ENCODE data around the gene LLGL2. TPM values are rescaled to one million over a fixed set of nuclear protein-coding genes. Genes with fewer than 3 reads are reported as not detected.
A peak's percentile ranks its signal among the peaks of the same experiment; 100 is the strongest.

LLGL2 gene
- total and polyA plus RNA-seq, 5 donors from 2014 or later, result 13.6 to 44.1 (median 17.5) TPM

- DNase-seq (no peak), ATAC-seq (ENCODE audit: low read depth in 2 of 2) (no peak)
- Mint-ChIP-seq H3K27ac (peak overlapping the region in 1 of 3 donors; percentile 71), H3K36me3 (peaks cover 7% of the 10 kb centered on the region), H3K4me3 (no peak overlapping the region), H3K27me3 (peaks cover 4% of the 10 kb centered on the region), H3K4me1 (peaks cover 0 to 7% (median 0%) of the 10 kb centered on the region in 4 donors), H3K9me3 (no peaks in the 10 kb centered on the region)
- Histone ChIP-seq H3K9me3 (ENCODE audit: control insufficient read depth in 2 of 2, low read length in 2 of 2) (no peaks in the 10 kb centered on the region), H3K27ac (ENCODE audit: insufficient read depth, low read length, poor library complexity, severe bottlenecking) (no peak overlapping the region), H3K36me3 (ENCODE audit: control insufficient read depth, insufficient read depth, low read length) (no peaks in the 10 kb centered on the region), H3K27me3 (ENCODE audit: control insufficient read depth, insufficient read depth, low read length) (no peaks in the 10 kb centered on the region), H3K4me3 (ENCODE audit: low read depth, low read length) (no peak overlapping the region), H3K4me1 (ENCODE audit: control insufficient read depth, insufficient read depth, low read length, poor library complexity, severe bottlenecking) (no peaks in the 10 kb centered on the region)
These were observed 92.2 kb downstream of the LLGL2 start for GRCh38 chr17:75617675-75618074.

DNA sequence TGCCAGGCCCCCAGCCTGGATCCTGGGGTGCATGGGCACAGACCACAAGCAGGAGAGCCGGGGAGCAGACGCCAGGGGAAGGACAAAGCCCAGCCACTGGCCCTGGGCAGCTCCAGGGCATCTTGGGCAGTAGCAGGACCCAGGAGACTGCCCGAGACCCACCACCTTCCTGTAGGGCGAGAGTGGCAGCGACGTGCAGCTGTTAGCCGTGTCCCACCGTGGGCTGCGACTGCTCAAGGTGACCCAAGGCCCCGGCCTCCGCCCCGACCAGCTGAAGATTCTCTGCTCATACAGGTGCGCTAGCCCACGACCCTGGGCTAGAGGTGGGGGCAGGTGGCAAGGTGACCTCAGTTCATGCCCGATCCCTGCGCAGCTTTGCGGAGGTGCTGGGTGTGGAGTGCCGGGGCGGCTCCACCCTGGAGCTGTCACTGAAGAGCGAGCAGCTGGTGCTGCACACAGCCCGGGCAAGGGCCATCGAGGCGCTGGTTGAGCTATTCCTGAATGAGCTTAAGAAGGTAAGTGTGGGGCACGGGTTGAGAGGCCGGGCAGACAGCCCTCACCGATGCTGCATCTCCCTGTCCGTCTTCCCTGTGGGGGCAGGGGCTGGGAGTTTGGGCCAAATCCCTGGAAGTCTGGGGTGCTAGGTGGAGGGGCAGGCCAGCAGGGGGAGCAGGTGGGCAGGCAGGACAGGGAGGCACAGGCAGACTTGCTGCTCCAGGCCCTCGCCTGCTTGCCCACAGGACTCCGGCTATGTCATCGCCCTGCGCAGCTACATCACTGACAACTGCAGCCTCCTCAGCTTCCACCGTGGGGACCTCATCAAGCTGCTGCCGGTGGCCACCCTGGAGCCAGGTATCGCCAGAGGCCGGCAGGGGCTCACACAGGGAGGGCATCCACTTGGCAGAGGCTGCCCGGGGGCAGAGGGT, 94.3 kb downstream of the LLGL2 start:
- no peaks in the 10 kb centered on the region for H3K27me3 ChIP-seq (ENCODE audit: control insufficient read depth, insufficient read depth, low read length)
- Mint-ChIP-seq H3K4me1 (peaks cover 0 to 8% (median 0%) of the 10 kb centered on the region in 4 donors), H3K27me3 (peaks cover 4% of the 10 kb centered on the region), H3K4me3 (no peak overlapping the region), H3K9me3 (no peaks in the 10 kb centered on the region), H3K27ac (no peak overlapping the region), H3K36me3 (peaks cover 8% of the 10 kb centered on the region)
- H3K36me3 ChIP-seq (ENCODE audit: control insufficient read depth, insufficient read depth, low read length), result no peaks in the 10 kb centered on the region
- no peaks in the 10 kb centered on the region for H3K9me3 ChIP-seq (ENCODE audit: control insufficient read depth in 2 of 2, low read length in 2 of 2)
- DNase-seq (peak in 1 of 3 donors; percentile 22), ATAC-seq (ENCODE audit: low read depth in 2 of 2) (no peak)
- H3K4me3 ChIP-seq (ENCODE audit: low read depth, low read length), result no peak overlapping the region
- no peaks in the 10 kb centered on the region for H3K4me1 ChIP-seq (ENCODE audit: control insufficient read depth, insufficient read depth, low read length, poor library complexity, severe bottlenecking)
- no peak overlapping the region for H3K27ac ChIP-seq (ENCODE audit: insufficient read depth, low read length, poor library complexity, severe bottlenecking)

DNA sequence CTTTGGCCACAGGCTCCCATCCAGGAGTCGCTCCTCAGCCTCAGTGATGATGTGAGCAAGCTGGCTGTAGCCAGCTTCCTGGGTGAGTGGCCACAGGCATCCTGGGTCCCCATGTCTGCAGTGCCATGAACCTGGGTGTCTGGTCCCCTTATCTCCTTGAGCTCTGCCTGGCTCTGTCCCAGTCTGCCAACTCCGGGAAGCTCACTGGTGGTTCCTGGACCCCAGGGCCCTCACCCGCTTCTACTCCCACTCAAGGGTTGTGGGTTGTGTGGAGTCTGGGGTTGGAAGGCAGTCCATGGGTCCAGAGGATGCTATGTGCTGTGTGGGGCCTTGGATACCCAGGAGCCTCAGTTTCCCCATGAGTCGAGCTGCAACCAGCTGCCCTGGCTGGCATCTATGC, 96.0 kb downstream of the LLGL2 start:
- Histone ChIP-seq H3K9me3 (ENCODE audit: control insufficient read depth in 2 of 2, low read length in 2 of 2) (no peaks in the 10 kb centered on the region), H3K4me1 (ENCODE audit: control insufficient read depth, insufficient read depth, low read length, poor library complexity, severe bottlenecking) (no peaks in the 10 kb centered on the region), H3K27me3 (ENCODE audit: control insufficient read depth, insufficient read depth, low read length) (no peaks in the 10 kb centered on the region), H3K4me3 (ENCODE audit: low read depth, low read length) (no peak overlapping the region), H3K36me3 (ENCODE audit: control insufficient read depth, insufficient read depth, low read length) (no peaks in the 10 kb centered on the region), H3K27ac (ENCODE audit: insufficient read depth, low read length, poor library complexity, severe bottlenecking) (no peak overlapping the region)
- H3K9me3 Mint-ChIP-seq, result peaks cover 0 to 1% (median 0%) of the 10 kb centered on the region in 7 donors
- no peak overlapping the region for H3K27ac Mint-ChIP-seq
- H3K4me1 Mint-ChIP-seq, result peaks cover 0 to 8% (median 0%) of the 10 kb centered on the region in 4 donors
- H3K36me3 Mint-ChIP-seq, result peaks cover 8% of the 10 kb centered on the region
- ATAC-seq (ENCODE audit: low read depth in 2 of 2) (no peak), DNase-seq (no peak)
- H3K4me3 Mint-ChIP-seq, result no peak overlapping the region
- peaks cover 4% of the 10 kb centered on the region for H3K27me3 Mint-ChIP-seq

DNA sequence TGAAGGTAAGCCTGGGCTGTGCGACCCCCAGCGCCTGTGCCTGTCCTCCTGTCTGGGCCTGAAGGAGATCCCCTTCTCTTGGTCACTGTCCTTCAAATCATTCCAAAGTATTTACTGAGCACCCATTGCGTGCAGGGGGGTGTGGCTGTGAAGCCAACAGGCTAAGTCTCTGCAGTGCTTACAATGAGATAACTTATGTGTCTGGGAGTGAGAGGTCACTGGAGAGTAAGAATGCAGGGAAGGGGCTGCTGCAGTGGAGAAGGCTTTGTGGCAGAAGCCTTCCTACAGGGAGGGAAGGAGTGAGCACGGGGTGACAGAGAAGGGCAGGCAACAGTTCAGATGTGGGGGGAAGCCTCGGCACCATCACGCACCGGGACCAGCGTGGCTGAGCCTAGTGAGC, 96.6 kb downstream of the LLGL2 start:
- H3K27me3 ChIP-seq (ENCODE audit: control insufficient read depth, insufficient read depth, low read length), result no peaks in the 10 kb centered on the region
- DNase-seq (no peak), ATAC-seq (ENCODE audit: low read depth in 2 of 2) (no peak)
- no peaks in the 10 kb centered on the region for H3K4me1 ChIP-seq (ENCODE audit: control insufficient read depth, insufficient read depth, low read length, poor library complexity, severe bottlenecking)
- no peak overlapping the region for H3K4me3 ChIP-seq (ENCODE audit: low read depth, low read length)
- H3K27ac ChIP-seq (ENCODE audit: insufficient read depth, low read length, poor library complexity, severe bottlenecking), result no peak overlapping the region
- H3K27me3 Mint-ChIP-seq, result peaks cover 4% of the 10 kb centered on the region
- H3K9me3 ChIP-seq (ENCODE audit: control insufficient read depth in 2 of 2, low read length in 2 of 2), result no peaks in the 10 kb centered on the region
- H3K4me3 Mint-ChIP-seq, result peak overlapping the region in 1 of 4 donors; percentile 26
- H3K9me3 Mint-ChIP-seq, result peaks cover 0 to 1% (median 0%) of the 10 kb centered on the region in 7 donors
- H3K36me3 ChIP-seq (ENCODE audit: control insufficient read depth, insufficient read depth, low read length), result no peaks in the 10 kb centered on the region
- peaks cover 8% of the 10 kb centered on the region for H3K36me3 Mint-ChIP-seq
- H3K4me1 Mint-ChIP-seq, result peaks cover 0 to 8% (median 0%) of the 10 kb centered on the region in 4 donors
- peak overlapping the region in 2 of 3 donors; percentile 34 to 70 for H3K27ac Mint-ChIP-seq

GRCh38 chr17:75622771-75623273, 97.3 kb downstream of the LLGL2 start:
- Histone ChIP-seq H3K4me1 (ENCODE audit: control insufficient read depth, insufficient read depth, low read length, poor library complexity, severe bottlenecking) (no peaks in the 10 kb centered on the region), H3K36me3 (ENCODE audit: control insufficient read depth, insufficient read depth, low read length) (no peaks in the 10 kb centered on the region), H3K27ac (ENCODE audit: insufficient read depth, low read length, poor library complexity, severe bottlenecking) (no peak overlapping the region), H3K9me3 (ENCODE audit: control insufficient read depth in 2 of 2, low read length in 2 of 2) (no peaks in the 10 kb centered on the region), H3K4me3 (ENCODE audit: low read depth, low read length) (no peak overlapping the region), H3K27me3 (ENCODE audit: control insufficient read depth, insufficient read depth, low read length) (no peaks in the 10 kb centered on the region)
- peaks cover 8% of the 10 kb centered on the region for H3K36me3 Mint-ChIP-seq
- DNase-seq, result no peak
- H3K9me3 Mint-ChIP-seq, result peaks cover 0 to 1% (median 0%) of the 10 kb centered on the region in 7 donors
- H3K4me3 Mint-ChIP-seq, result no peak overlapping the region
- H3K27me3 Mint-ChIP-seq, result peaks cover 4% of the 10 kb centered on the region
- peak overlapping the region in 1 of 3 donors; percentile 34 for H3K27ac Mint-ChIP-seq
- peaks cover 0 to 8% (median 0%) of the 10 kb centered on the region in 4 donors for H3K4me1 Mint-ChIP-seq
- no peak for ATAC-seq (ENCODE audit: low read depth in 2 of 2)

DNA sequence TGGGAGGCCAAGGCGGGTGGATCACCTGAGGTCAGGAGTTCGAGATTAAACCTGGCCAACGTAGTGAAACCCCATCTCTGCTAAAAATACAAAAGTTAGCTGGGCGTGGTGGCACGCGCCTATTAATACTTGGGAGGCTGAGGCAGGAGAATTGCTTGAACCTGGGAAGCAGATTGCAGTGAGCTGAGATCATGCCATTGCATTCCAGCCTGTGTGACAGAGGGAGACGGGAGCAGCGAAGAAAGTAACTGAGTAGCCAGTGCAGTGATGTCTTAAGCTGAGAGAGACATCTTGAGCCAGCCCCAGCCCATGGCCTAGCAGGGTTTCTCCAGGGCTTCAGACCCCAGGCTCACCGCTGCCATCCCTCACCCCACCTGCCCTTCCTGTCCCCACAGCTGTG, 97.9 kb downstream of the LLGL2 start:
- Mint-ChIP-seq H3K4me1 (peaks cover 0 to 8% (median 0%) of the 10 kb centered on the region in 4 donors), H3K36me3 (peaks cover 8% of the 10 kb centered on the region), H3K27ac (peak overlapping the region in 1 of 3 donors; percentile 34), H3K4me3 (no peak overlapping the region), H3K27me3 (peaks cover 4% of the 10 kb centered on the region), H3K9me3 (peaks cover 0 to 1% (median 0%) of the 10 kb centered on the region in 7 donors)
- Histone ChIP-seq H3K36me3 (ENCODE audit: control insufficient read depth, insufficient read depth, low read length) (no peaks in the 10 kb centered on the region), H3K4me3 (ENCODE audit: low read depth, low read length) (no peak overlapping the region), H3K9me3 (ENCODE audit: control insufficient read depth in 2 of 2, low read length in 2 of 2) (no peaks in the 10 kb centered on the region), H3K4me1 (ENCODE audit: control insufficient read depth, insufficient read depth, low read length, poor library complexity, severe bottlenecking) (no peaks in the 10 kb centered on the region), H3K27me3 (ENCODE audit: control insufficient read depth, insufficient read depth, low read length) (no peaks in the 10 kb centered on the region), H3K27ac (ENCODE audit: insufficient read depth, low read length, poor library complexity, severe bottlenecking) (no peak overlapping the region)
- ATAC-seq (ENCODE audit: low read depth in 2 of 2) (no peak), DNase-seq (no peak)

- Histone ChIP-seq H3K9me3 (ENCODE audit: control insufficient read depth in 2 of 2, low read length in 2 of 2) (no peaks in the 10 kb centered on the region), H3K4me3 (ENCODE audit: low read depth, low read length) (no peak overlapping the region), H3K27me3 (ENCODE audit: control insufficient read depth, insufficient read depth, low read length) (no peaks in the 10 kb centered on the region), H3K4me1 (ENCODE audit: control insufficient read depth, insufficient read depth, low read length, poor library complexity, severe bottlenecking) (no peaks in the 10 kb centered on the region), H3K36me3 (ENCODE audit: control insufficient read depth, insufficient read depth, low read length) (no peaks in the 10 kb centered on the region), H3K27ac (ENCODE audit: insufficient read depth, low read length, poor library complexity, severe bottlenecking) (no peak overlapping the region)
- peaks cover 0 to 1% (median 0%) of the 10 kb centered on the region in 7 donors for H3K9me3 Mint-ChIP-seq
- no peak overlapping the region for H3K4me3 Mint-ChIP-seq
- peaks cover 8% of the 10 kb centered on the region for H3K36me3 Mint-ChIP-seq
- peaks cover 0 to 8% (median 0%) of the 10 kb centered on the region in 4 donors for H3K4me1 Mint-ChIP-seq
- no peak for ATAC-seq (ENCODE audit: low read depth in 2 of 2)
- H3K27me3 Mint-ChIP-seq, result peaks cover 4% of the 10 kb centered on the region
- H3K27ac Mint-ChIP-seq, result no peak overlapping the region
- no peak for DNase-seq
These were observed 98.5 kb downstream of the LLGL2 start for GRCh38 chr17:75624021-75624420.

Data from CD4-positive, CD25-positive, alpha-beta regulatory T cell (primary cell).